DMS53 treated with DMSO at 0.1 percent for 48 hours (cell line): ENCODE data around the gene CCDC85C.
A peak's percentile ranks its signal among the peaks of the same experiment; 100 is the strongest.

Source experiments
- DNase-seq: peaks from one replicate; lab custom pipeline; 2025; ENCODE audit not compliant: unreplicated experiment; lab: John Stamatoyannopoulos, UW

The CCDC85C gene

DNA sequence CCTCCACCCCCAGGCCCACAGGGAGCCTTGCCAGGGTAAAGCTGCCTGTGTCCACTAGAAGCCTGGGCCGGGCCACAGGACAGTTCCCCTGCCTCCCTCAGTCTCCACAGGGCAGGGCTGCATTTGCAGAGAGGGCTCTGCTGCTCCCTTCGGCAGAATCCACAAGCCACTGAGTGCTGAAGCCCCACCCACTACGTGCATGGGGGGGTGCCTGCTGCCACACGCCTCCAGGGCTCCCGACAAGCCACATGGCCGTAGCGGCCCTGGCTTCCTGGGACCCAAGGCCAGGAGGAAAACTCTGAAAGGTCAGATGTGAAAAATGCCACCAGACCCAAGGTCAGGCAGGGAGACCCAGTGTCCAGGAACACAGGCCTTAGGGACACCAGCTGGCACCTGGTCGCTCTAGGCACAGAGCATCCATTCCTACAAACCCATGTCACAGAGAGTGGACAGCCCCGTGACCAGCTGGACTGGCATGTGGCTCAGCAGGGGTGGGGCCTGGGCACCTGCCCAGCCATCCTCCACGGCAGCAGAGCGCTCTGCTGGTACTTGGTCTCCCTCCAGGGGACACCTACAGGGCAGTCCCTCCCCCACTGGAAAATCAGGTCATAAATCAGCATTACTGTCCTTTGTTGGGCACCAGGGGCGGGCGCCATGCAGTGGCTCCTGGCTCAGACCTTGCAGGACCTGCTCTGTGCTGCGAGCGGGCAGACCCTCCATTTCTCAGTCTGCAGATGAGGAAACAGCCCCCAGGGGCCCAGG lies 42.9 kb downstream of the CCDC85C start:
- no peak for DNase-seq

DNA sequence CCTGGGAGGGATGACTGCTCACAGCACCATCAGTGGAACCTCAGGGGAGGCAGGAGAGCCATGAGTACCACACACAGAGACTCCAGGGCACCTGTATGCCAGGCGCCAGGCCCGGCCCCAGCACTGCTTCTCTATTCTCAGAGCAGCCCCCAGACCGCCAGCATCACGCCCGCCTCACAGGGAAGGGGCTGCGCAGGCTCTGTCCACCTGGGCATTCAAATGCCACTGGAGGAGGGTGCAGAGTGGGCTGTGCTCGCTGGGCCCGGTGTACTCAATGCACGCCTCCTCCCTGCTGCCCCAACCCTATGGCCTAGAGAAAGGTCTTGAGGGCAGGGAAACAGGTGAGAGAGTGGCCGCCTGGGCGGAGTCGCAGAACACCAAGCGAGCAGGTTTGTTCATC lies 43.6 kb downstream of the CCDC85C start:
- no peak for DNase-seq

DNA sequence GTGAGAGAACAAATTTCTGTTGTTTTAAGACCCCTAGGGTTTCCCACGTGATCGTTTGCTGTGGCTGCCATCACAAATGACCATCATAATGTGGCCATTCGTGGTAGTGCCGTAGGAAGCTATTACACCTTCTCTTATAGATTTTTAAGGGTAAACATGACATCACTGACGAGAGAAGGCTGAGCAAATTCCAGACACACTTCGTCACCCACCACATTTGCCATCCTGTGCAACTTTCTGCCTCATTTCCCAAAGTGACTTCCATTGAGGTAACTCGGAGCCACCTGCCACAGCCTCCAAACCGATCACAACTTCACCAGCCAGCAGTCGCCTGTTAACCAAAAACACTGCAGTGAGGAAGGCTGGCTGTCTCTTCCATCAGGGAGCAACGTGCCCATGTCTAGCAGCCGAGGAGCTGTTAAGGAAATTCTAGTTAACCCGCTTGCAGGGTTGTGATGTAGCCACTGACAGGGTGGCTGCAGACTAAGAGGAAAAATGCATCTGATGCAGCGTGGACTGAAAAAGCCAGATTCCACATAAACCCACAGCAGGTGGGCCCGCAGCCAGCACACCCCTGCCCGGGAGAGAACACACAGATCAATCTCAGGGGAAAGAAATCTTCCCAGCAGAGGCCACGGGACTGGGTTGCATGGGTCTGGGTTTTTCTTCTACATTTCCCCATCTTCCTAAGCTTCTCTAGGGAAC lies 44.6 kb downstream of the CCDC85C start:
- no peak for DNase-seq

DNA sequence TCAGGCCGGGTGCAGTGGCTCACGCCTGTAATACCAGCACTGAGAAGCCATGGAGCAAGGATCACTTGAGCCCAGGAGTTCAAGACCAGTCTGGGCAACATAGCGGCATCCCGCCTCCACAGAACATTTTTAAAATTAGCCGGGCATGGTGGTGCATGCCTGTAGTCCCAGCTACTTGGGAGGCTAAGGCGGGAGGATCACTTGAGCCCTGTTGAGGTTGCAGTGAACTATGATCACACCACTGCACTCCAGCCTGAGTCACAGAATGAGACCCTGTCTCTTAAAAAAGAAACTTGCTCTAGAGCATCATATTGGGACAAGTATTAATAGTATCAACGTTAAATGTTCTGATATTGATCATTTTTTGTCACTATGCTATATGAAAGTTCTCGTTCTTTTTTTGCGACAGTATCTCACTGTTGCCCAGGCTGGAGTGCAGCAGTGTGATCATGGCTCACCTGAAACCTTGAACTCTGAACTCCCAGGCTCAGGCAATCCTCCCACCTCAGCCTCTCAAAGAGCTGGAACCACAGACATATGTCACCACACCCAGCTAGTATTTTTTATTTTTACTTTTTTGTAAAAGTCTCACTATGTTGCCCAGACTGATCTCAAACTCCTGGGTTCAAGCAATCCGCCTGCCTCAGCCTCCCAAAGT lies 47.7 kb downstream of the CCDC85C start:
- DNase-seq, result no peak

DNA sequence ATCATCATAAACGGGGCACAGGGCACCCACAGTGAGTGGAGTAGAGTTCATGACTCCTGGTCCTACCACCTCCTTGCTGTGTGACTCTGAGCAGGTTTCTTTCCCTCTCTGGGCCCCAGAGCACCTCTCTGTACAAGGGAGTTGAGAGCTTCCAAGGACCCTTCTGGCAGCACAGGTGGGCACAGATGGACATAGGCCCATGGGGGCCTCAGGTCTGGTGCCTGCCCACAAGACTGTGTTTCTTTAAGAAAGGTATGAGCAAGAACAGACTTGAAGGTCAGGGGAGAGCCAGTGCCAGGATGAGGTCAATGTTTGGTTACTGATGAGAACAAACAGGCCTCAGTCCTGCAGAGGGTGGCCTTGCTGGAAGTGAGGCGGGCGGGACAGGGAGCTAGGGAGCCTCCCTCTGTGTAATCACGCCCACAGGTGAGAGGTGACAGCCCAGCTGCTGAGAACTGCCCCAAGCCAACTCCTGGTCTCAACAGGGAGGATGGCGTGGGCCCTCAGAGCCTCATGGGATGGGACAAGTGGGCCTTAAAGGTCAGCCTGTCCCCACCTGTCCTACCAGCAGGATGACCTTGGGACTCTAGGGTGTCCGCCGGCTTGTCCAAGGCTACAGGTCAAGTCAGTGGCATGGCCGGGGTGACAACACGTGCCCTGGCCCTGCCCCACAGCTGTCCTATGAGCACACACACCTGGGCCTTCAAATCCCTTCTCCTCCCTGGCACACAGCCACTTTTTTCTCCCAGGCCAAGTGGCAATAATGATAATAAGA lies 49.1 kb downstream of the CCDC85C start:
- DNase-seq, result peak; percentile 49

DNA sequence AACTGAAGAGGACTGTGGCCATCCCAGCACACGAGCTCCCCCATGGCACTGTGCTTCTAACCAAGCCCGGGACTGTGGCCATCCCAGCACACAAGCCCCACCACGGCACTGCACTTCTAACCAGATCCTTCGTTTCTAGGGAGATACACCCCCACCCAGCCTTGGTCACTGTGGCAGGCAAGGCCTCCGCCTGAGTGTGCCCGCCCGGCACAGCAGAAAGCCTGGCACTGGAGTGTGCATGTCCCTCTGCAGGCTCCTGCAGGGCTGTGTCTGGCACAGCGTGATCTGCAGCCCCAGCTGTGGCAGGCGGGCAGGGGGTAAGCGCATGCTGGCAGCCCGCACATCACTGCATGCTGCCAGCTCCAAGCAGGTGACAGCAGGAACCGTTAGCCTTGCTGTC lies 49.8 kb downstream of the CCDC85C start:
- no peak for DNase-seq

GRCh38 chr14:99552572-99553216 lies 51.3 kb downstream of the CCDC85C start:
- DNase-seq, result peak; percentile 74

GRCh38 chr14:99552021-99552553 lies 51.9 kb downstream of the CCDC85C start:
- no peak for DNase-seq

DNA sequence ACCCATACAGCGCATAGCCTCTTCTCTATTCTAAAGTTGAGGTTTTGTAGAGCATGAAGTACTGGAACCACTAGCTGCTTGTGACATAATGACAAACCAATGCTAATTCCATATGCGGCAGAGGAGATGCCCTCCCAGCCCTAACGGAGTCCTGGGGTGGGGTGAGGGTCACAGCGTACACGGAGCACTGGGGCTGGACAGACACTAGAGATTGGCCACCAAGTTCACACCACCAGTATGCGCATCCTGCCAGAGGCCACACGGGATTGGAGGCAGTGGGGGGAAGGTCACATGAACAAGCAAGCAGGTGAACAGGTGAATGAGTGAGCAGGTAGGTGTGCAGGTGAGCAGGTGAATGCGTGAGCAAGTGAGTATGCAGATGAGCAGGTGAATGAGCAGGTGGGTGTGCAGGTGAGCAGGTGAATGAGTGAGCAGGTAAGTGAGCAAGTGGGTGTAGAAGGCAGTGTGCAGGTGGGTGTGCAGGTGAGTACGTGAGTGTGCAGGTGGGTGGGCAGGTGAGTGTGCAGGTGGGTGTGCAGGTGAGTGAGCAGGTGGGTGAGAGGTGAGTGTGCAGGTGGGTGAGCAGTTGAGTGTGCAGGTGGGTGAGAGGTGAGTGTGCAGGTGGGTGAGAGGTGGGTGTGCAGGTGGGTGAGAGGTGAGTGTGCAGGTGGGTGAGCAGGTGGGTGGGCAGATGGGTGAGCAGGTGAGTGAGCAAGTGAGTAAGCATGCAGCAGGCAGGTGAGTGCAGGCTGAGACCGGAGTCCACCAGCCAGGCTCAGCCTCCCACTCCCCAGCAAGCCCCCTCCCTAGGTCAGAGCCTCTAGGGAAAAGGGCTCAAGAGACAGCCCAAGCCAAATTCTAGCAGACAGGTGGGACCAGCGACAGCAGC lies 52.7 kb downstream of the CCDC85C start:
- peak; percentile 16 for DNase-seq

DNA sequence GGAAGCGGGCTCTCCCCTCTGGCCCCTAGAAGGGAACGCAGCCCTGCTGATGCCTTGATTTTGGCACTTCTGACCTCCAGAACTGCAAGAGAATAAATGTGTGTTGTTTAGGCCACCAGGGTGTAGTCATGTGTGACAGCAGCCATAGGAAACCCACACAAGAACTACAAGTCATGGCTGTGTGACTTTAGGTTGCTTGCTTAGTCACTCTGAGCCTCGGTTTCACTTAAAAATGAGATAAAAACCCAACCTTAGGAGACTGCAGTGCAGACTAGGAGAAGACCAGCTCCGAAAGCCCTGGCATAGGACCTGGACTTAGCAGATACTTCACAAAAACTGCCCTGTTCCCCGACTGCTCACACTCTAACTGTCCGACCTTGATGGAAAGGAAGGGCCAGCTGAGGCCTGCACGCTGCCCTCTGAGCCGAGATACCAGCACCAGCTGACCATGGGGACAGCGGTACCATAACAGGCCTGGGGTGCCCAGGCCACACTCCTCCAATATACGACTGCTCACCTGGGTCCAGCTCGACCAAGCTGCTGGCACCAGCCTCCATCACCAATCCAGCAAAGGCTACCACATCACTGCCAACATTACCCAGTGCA lies 53.5 kb downstream of the CCDC85C start:
- DNase-seq, result no peak

GRCh38 chr14:99549684-99550083 lies 54.3 kb downstream of the CCDC85C start:
- DNase-seq, result no peak

- DNase-seq, result no peak
Observed at GRCh38 chr14:99548871-99549515, 55.0 kb downstream of the CCDC85C start.

- no peak for DNase-seq
Observed at GRCh38 chr14:99548255-99548654, 55.8 kb downstream of the CCDC85C start.

GRCh38 chr14:99546234-99546879 lies 57.6 kb downstream of the CCDC85C start:
- no peak for DNase-seq

DNA sequence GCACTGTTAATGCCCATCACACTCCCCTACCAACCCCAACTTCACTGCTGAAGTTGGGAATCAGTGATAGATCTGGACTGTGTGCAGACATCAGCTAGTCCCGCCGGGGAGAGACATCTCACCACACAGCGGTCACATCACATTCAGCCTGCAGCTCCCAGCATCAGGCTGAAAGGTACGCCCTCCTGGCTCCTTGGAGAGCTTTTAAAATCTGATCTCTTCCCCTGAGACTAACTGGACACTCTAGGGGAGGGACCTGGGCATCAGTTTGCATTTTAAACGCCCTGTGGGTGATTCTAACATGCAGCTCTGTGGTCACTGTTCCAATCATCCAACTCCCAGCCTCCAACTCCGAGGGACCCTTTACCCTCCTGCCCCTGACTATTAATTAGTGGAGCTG lies 58.4 kb downstream of the CCDC85C start:
- no peak for DNase-seq

DNA sequence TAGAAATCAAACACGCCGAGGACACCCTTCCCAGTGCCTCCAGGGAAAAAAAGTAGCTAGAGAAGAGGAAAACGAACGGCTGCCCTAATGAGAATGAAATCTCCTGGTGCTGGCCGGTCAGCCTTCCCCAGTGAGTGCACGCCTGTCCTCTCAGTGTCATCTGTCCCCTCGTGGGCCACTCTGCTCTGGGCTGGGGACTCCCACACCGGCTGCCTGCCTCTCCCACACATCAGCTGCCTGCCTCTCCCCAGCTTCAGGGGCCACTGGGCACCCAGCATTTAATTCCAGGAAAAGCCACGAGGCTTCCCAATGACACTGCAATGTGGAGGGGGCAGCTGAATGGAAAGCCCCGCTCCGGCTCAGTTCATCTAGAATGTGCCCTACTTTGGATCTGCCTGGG lies 59.0 kb downstream of the CCDC85C start:
- no peak for DNase-seq

GRCh38 chr14:99543985-99544384 lies 60.0 kb downstream of the CCDC85C start:
- DNase-seq, result no peak

GRCh38 chr14:99543370-99543769 lies 60.6 kb downstream of the CCDC85C start:
- DNase-seq, result no peak
